Neuronal stem cell (in vitro differentiated cells): ENCODE results near the gene INPP5J.

Experiments
- DNase-seq: peaks from one replicate; pipeline ENCODE4 v3.0.0-alpha.2; 2013; ENCODE audit warnings: low spot score
- H2AFZ ChIP-seq: one replicate; pipeline ENCODE4 v1.6.1; 2013; ENCODE audit warnings: mild to moderate bottlenecking, low read length, inconsistent platforms
- H2AK5ac ChIP-seq: 2 replicates; pipeline ENCODE4 v1.6.1; 2013; ENCODE audit warnings: low read depth, mild to moderate bottlenecking, inconsistent platforms, low read length, moderate library complexity, mixed read lengths
- H2BK120ac ChIP-seq: 2 replicates; pipeline ENCODE4 v1.6.1; 2013; ENCODE audit warnings: low read depth, mild to moderate bottlenecking, inconsistent platforms, low read length, moderate library complexity, mixed read lengths
- H2BK12ac ChIP-seq: one replicate; pipeline ENCODE4 v1.6.1; 2013; ENCODE audit warnings: low read length, inconsistent platforms
- H2BK15ac ChIP-seq: 2 replicates; pipeline ENCODE4 v1.6.1; 2013; ENCODE audit warnings: mild to moderate bottlenecking, low read length, inconsistent platforms, mixed read lengths
- H2BK5ac ChIP-seq: one replicate; pipeline ENCODE4 v1.6.1; 2013; ENCODE audit warnings: inconsistent platforms, mild to moderate bottlenecking, low read length, moderate library complexity
- H3K14ac ChIP-seq: one replicate; pipeline ENCODE4 v1.6.1; 2013; ENCODE audit warnings: low read length, inconsistent platforms
- H3K18ac ChIP-seq: 2 replicates; pipeline ENCODE4 v1.6.1; 2013; ENCODE audit warnings: low read length, inconsistent platforms
- H3K23ac ChIP-seq: 2 replicates; pipeline ENCODE4 v1.6.1; 2013; ENCODE audit warnings: low read depth, mild to moderate bottlenecking, mixed read lengths, low read length, inconsistent platforms; ENCODE audit not compliant: poor library complexity
- H3K27ac ChIP-seq: replicated peaks from 3 replicates; pipeline ENCODE4 v1.5.1; 2013; ENCODE audit warnings: low read length, inconsistent platforms
- H3K27me3 ChIP-seq, 3 experiments: 2 replicates each; pipeline ENCODE4 v1.6.1; 2013; ENCODE audit warnings: low read length in 3 of 3, mild to moderate bottlenecking in 2 of 3, inconsistent platforms in 1 of 3, low read depth in 1 of 3, mixed read lengths in 1 of 3, moderate library complexity in 1 of 3; ENCODE audit not compliant: control insufficient read depth in 3 of 3, insufficient read depth in 3 of 3
- H3K36me3 ChIP-seq, 2 donors: replicated peaks in 1 of 2; 2 replicates each; pipeline ENCODE4 v1.6.1; 2013; ENCODE audit warnings: low read length in 2 of 2; ENCODE audit not compliant: control insufficient read depth in 2 of 2, insufficient read depth in 2 of 2
- H3K4ac ChIP-seq: 2 replicates; pipeline ENCODE4 v1.6.1; 2013; ENCODE audit warnings: inconsistent platforms, mild to moderate bottlenecking, low read length, moderate library complexity
- H3K4me1 ChIP-seq, 2 donors: 1 replicate in 1 of 2; 2 replicates in 1 of 2; pipeline ENCODE4 v1.6.1; 2013; ENCODE audit warnings: low read length in 2 of 2, low read depth in 1 of 2; ENCODE audit not compliant: control insufficient read depth in 2 of 2, insufficient read depth in 1 of 2
- H3K4me2 ChIP-seq: one replicate; pipeline ENCODE4 v1.6.1; 2013; ENCODE audit warnings: mild to moderate bottlenecking, low read length, inconsistent platforms; ENCODE audit not compliant: insufficient read depth, poor library complexity, severe bottlenecking
- H3K4me3 ChIP-seq, 2 donors: 2 replicates each; pipeline ENCODE4 v1.5.1; 2013; ENCODE audit warnings: low read length in 2 of 2, mild to moderate bottlenecking in 2 of 2, inconsistent platforms in 1 of 2, moderate library complexity in 1 of 2
- H3K79me1 ChIP-seq: one replicate; pipeline ENCODE4 v1.6.1; 2013; ENCODE audit warnings: low read depth, mild to moderate bottlenecking, inconsistent platforms, low read length, moderate library complexity
- H3K9ac ChIP-seq: one replicate; pipeline ENCODE4 v1.6.1; 2013; ENCODE audit warnings: mild to moderate bottlenecking, low read depth, low read length, inconsistent platforms; ENCODE audit not compliant: poor library complexity
- H3K9me3 ChIP-seq, 2 donors: replicated peaks in 1 of 2; 2 replicates each; pipeline versions ENCODE3 to v1.6.1; 2013; ENCODE audit warnings: low read length in 2 of 2, mild to moderate bottlenecking in 2 of 2, inconsistent platforms in 1 of 2, low read depth in 1 of 2, mixed read lengths in 1 of 2, moderate library complexity in 1 of 2; ENCODE audit not compliant: control insufficient read depth in 2 of 2, insufficient read depth in 1 of 2
- H4K8ac ChIP-seq: one replicate; pipeline ENCODE4 v1.6.1; 2013; ENCODE audit warnings: low read depth, mild to moderate bottlenecking, inconsistent platforms, low read length, moderate library complexity
- H4K91ac ChIP-seq: one replicate; pipeline ENCODE4 v1.6.1; 2013; ENCODE audit warnings: low read length, low read depth, mild to moderate bottlenecking, inconsistent platforms; ENCODE audit not compliant: poor library complexity
- WGBS, 2 donors: extraction: QIAGEN DNeasy Blood & Tissue Kit; methylation state at CpG; one replicate each; pipeline ENCODE4 v1.1.7; 2013; ENCODE audit warnings: missing lambda C conversion rate in 2 of 2, mixed read lengths in 1 of 2; ENCODE audit not compliant: insufficient read length in 2 of 2, insufficient replicate concordance in 1 of 2; ENCODE audit errors: extremely low coverage in 2 of 2; 5-methylcytosine and 5-hydroxymethylcytosine counted together
- small RNA-seq: library from polyadenylated mRNA; stranded (forward); fragments of <200 nt; extraction: miRNeasy Mini kit (QIAGEN cat#:217004); gene quantifications from one replicate; pipeline ENCODE3, GENCODE V24; 2013; ENCODE audit not compliant: insufficient read depth

INPP5J gene

GRCh38 chr22:31179345-31179744 is 56.6 kb downstream of the INPP5J start:
- H3K9me3 ChIP-seq, result peaks cover 2 to 6% of the 10 kb centered on the region in 2 donors
- H2BK12ac ChIP-seq, result no peak overlapping the region
- no peak overlapping the region for H4K91ac ChIP-seq
- no peak overlapping the region for H3K9ac ChIP-seq
- no peak overlapping the region for H2AK5ac ChIP-seq
- no peak overlapping the region for H2BK15ac ChIP-seq
- H2AFZ ChIP-seq, result no peak overlapping the region
- no peak overlapping the region for H3K27ac ChIP-seq
- no peak overlapping the region for H2BK5ac ChIP-seq
- H3K79me1 ChIP-seq, result peaks cover 3% of the 10 kb centered on the region
- H3K23ac ChIP-seq, result no peak overlapping the region
- peaks cover 6 to 36% of the 10 kb centered on the region in 2 donors for H3K36me3 ChIP-seq
- no peaks in the 10 kb centered on the region for H3K27me3 ChIP-seq
- no peak overlapping the region for H3K4me2 ChIP-seq
- no peaks in the 10 kb centered on the region for H3K4me1 ChIP-seq
- peak overlapping the region in 1 of 2 donors; percentile 51 for H3K4me3 ChIP-seq
- H4K8ac ChIP-seq, result no peak overlapping the region
- H3K18ac ChIP-seq, result no peak overlapping the region
- peak overlapping the region; percentile 7 for H3K4ac ChIP-seq
- H2BK120ac ChIP-seq, result no peak overlapping the region
- no peak for DNase-seq
- WGBS, 2 donors, result no CpG with 5 or more reads among the region's 1 CpG
- no peak overlapping the region for H3K14ac ChIP-seq

GRCh38 chr22:31184015-31184414 is 61.2 kb downstream of the INPP5J start:
- H2AFZ ChIP-seq, result no peak overlapping the region
- no peak overlapping the region for H4K91ac ChIP-seq
- no CpG with 5 or more reads among the region's 30 CpGs for WGBS, 2 donors
- no peak overlapping the region for H2BK5ac ChIP-seq
- no peak overlapping the region for H2AK5ac ChIP-seq
- H3K4me1 ChIP-seq, result no peaks in the 10 kb centered on the region
- no peak overlapping the region for H3K4me3 ChIP-seq
- H2BK12ac ChIP-seq, result no peak overlapping the region
- no peak overlapping the region for H3K18ac ChIP-seq
- H3K9me3 ChIP-seq, result peaks cover 0 to 6% of the 10 kb centered on the region in 2 donors
- H3K36me3 ChIP-seq, result peaks cover 11 to 39% of the 10 kb centered on the region in 2 donors
- H2BK120ac ChIP-seq, result no peak overlapping the region
- no peak for DNase-seq
- H3K4ac ChIP-seq, result no peak overlapping the region
- no peak overlapping the region for H3K4me2 ChIP-seq
- H3K23ac ChIP-seq, result no peak overlapping the region
- no peak overlapping the region for H3K14ac ChIP-seq
- H2BK15ac ChIP-seq, result no peak overlapping the region
- no peaks in the 10 kb centered on the region for H3K27me3 ChIP-seq
- no peak overlapping the region for H4K8ac ChIP-seq
- peaks cover 6% of the 10 kb centered on the region for H3K79me1 ChIP-seq
- H3K9ac ChIP-seq, result no peak overlapping the region
- no peak overlapping the region for H3K27ac ChIP-seq

Small RNAs within 50 kb of the gene (small RNA-seq; reads per million reads assigned to genes)
- 19.7 reads per million, percentile 79 among the genes with 10 or more reads in this experiment for gene MIR3928
